Pons (tissue), 1 donor: Measurements from ENCODE around the gene GGNBP2.
A peak's percentile ranks its signal among the peaks of the same experiment; 100 is the strongest.

Experiments used
- DNase-seq: peaks from one replicate; pipeline ENCODE4 v3.0.0-alpha.2; 2016; ENCODE audit warnings: low spot score

GGNBP2 gene

GRCh38 chr17:36514856-36515255 is 29.9 kb upstream of the GGNBP2 start:
- no peak for DNase-seq

GRCh38 chr17:36515837-36516236 is 28.9 kb upstream of the GGNBP2 start:
- DNase-seq: no peak

GRCh38 chr17:36523113-36523512 is 21.6 kb upstream of the GGNBP2 start:
- DNase-seq: no peak

GRCh38 chr17:36524428-36524876 is 20.3 kb upstream of the GGNBP2 start:
- DNase-seq: no peak

- no peak for DNase-seq
Observed at GRCh38 chr17:36525113-36525512, 19.6 kb upstream of the GGNBP2 start.

GRCh38 chr17:36525888-36526287 is 18.8 kb upstream of the GGNBP2 start:
- DNase-seq: no peak

GRCh38 chr17:36527621-36528250 is 17.0 kb upstream of the GGNBP2 start:
- no peak for DNase-seq

- DNase-seq: no peak
Observed at GRCh38 chr17:36529121-36529520, 15.6 kb upstream of the GGNBP2 start.

GRCh38 chr17:36532435-36532975 is 12.2 kb upstream of the GGNBP2 start:
- no peak for DNase-seq

GRCh38 chr17:36533935-36534839 is 10.5 kb upstream of the GGNBP2 start:
- DNase-seq: peak; percentile 25

- DNase-seq: peak; percentile 80
Observed at GRCh38 chr17:36534840-36535668, 9.7 kb upstream of the GGNBP2 start, which contains the start of the genes MYO19 and PIGW. Gene MYO19, minus strand, starts transcription at chr17:36534868. Its CDS starts 2,330 bp downstream, at chr17:36532538. Gene PIGW, plus strand, starts transcription at chr17:36534987. Its CDS starts 2,115 bp downstream, at chr17:36537102.

- no peak for DNase-seq
Observed at GRCh38 chr17:36535669-36536081, 9.0 kb upstream of the GGNBP2 start.

GRCh38 chr17:36540696-36541095 is 4.0 kb upstream of the GGNBP2 start:
- no peak for DNase-seq

GRCh38 chr17:36542755-36543154 is 2.0 kb upstream of the GGNBP2 start:
- no peak for DNase-seq

- DNase-seq: peak; percentile 33
Observed at GRCh38 chr17:36544044-36544306, 744 bp upstream of the GGNBP2 start.

GRCh38 chr17:36545077-36545464 is 352 bp downstream of the GGNBP2 start:
- no peak for DNase-seq

- DNase-seq: peak; percentile 90
Observed at GRCh38 chr17:36545465-36546417, 1.0 kb downstream of the GGNBP2 start.

- no peak for DNase-seq
Observed at GRCh38 chr17:36546418-36547093, 1.8 kb downstream of the GGNBP2 start.

- DNase-seq: no peak
Observed at GRCh38 chr17:36547776-36548175, 3.1 kb downstream of the GGNBP2 start.
